GM23248 (cell line): Measurements from ENCODE around the gene RPL36A.

Experiments
- EZH2 ChIP-seq: fragments of 200-600 bp; sonication (generic); IDR thresholded peaks from 2 replicates; pipeline ENCODE4 v1.6.1; 2018; ENCODE audit warnings: antibody characterized with exemption, mild to moderate bottlenecking; ENCODE audit not compliant: insufficient read depth, poor library complexity, severe bottlenecking
- EZH2phosphoT487 ChIP-seq: fragments of 200-600 bp; sonication (generic); IDR thresholded peaks from 2 replicates; pipeline ENCODE4 v1.6.1; 2018; ENCODE audit warnings: antibody characterized with exemption, moderate library complexity, mild to moderate bottlenecking, low read depth; ENCODE audit not compliant: insufficient read depth

- TF ChIP-seq EZH2 (no peak), EZH2phosphoT487 (no peak)
These were observed 7.9 kb downstream of the RPL36A start for GRCh38 chrX:101398694-101399093.
